Lower leg skin (tissue), 3 donors: ENCODE data around the gene P3R3URF.

Experiments
- CTCF ChIP-seq, 3 donors: fragments of 450-650 bp; IDR thresholded peaks; one replicate each; pipeline ENCODE4 v1.5.1; 2016; ENCODE audit warnings: antibody characterized with exemption in 3 of 3, mild to moderate bottlenecking in 3 of 3, moderate library complexity in 2 of 3
- POLR2A ChIP-seq, 2 donors: fragments of 450-650 bp; IDR thresholded peaks; one replicate each; pipeline ENCODE4 v1.6.1; 2016 to 2017; ENCODE audit warnings: antibody characterized with exemption in 2 of 2, mild to moderate bottlenecking in 1 of 2, moderate library complexity in 1 of 2

DNA sequence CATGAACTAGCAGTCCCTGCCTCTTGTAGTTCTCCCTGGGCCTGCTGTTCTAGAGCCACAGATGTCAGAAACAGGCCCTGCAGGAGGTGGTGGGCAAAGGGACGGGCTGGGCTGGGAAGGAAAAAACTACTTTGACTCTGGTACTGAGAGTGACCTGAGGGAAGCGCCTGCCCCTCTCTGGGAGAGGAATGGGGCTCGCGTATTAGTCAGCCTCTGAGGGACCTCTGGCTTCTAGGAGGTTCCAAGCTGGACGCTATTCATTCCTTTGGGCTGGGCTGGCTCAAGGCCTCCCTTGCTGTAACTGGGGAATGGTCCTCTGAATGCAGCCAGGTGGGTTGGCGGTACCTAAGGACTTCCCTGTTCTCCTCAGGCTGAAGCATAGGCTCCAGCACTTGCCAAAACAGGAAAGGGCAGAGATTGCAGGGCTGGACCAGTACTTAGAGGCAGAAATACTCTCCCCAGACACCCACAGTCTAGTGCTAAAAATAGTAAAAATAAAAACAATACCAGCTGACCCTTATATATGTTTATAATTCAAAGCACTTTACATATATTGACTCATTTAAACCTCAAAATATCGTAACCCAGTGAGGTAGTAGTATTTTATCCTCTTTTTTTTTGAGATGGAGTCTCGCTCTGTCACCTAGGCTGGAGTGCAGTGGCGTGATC, 14.9 kb upstream of the P3R3URF start:
- TF ChIP-seq CTCF (IDR thresholded peaks at IDR 0.05) = no peak
- TF ChIP-seq POLR2A (IDR thresholded peaks at IDR 0.05) = no peak
